CD4-positive, alpha-beta T cell treated with Interleukin-4 for 1 hour (primary cell): ENCODE results near the gene C3orf38.
"Not testable (repeated sequence)": the region's sequence is repeated elsewhere in the genome, so short reads cannot be mapped to it uniquely, and the experiment has no call there.

ENCODE experiments used
- DNase-seq, 2 donors: peaks; one replicate each; pipeline ENCODE4 v3.0.0-alpha.2; 2020 to 2022

C3orf38 gene

GRCh38 chr3:88149509-88150362 is at the start of gene C3orf38:
Gene C3orf38 (plus strand): TSS chr3:88149959. CDS start chr3:88150053, 94 bp downstream.
- peak; percentile 79 to 81 for DNase-seq

- no peak for DNase-seq
Observed at GRCh38 chr3:88101142-88101541, 48.6 kb upstream of the C3orf38 start.

GRCh38 chr3:88105325-88105724 is 44.4 kb upstream of the C3orf38 start:
- DNase-seq: no peak

- DNase-seq: no peak
Observed at GRCh38 chr3:88112289-88112688, 37.5 kb upstream of the C3orf38 start.

GRCh38 chr3:88113311-88114162 is 36.2 kb upstream of the C3orf38 start:
- peak; percentile 53 to 77 for DNase-seq

- no peak for DNase-seq
Observed at GRCh38 chr3:88114878-88115549, 34.7 kb upstream of the C3orf38 start.

GRCh38 chr3:88117683-88118082 is 32.1 kb upstream of the C3orf38 start:
- DNase-seq: no peak

GRCh38 chr3:88118603-88119002 is 31.2 kb upstream of the C3orf38 start:
- DNase-seq: not testable (repeated sequence)

GRCh38 chr3:88123526-88123925 is 26.2 kb upstream of the C3orf38 start:
- no peak for DNase-seq

GRCh38 chr3:88131695-88132094 is 18.1 kb upstream of the C3orf38 start:
- DNase-seq: no peak

- DNase-seq: no peak
Observed at GRCh38 chr3:88132894-88133293, 16.9 kb upstream of the C3orf38 start.

GRCh38 chr3:88133711-88134263 is 16.0 kb upstream of the C3orf38 start:
- no peak for DNase-seq

- DNase-seq: no peak
Observed at GRCh38 chr3:88137836-88138235, 11.9 kb upstream of the C3orf38 start.

- no peak for DNase-seq
Observed at GRCh38 chr3:88141458-88142083, 8.2 kb upstream of the C3orf38 start.

GRCh38 chr3:88142094-88142624 is 7.6 kb upstream of the C3orf38 start:
- DNase-seq: no peak

GRCh38 chr3:88147261-88147660 is 2.5 kb upstream of the C3orf38 start:
- no peak for DNase-seq

- DNase-seq: no peak
Observed at GRCh38 chr3:88148651-88149050, 1.1 kb upstream of the C3orf38 start.

GRCh38 chr3:88149101-88149508 is 654 bp upstream of the C3orf38 start:
- DNase-seq: peak; percentile 7 to 11

- DNase-seq: peak in 1 of 2 donors; percentile 40
Observed at GRCh38 chr3:88150371-88150770, 612 bp downstream of the C3orf38 start.

GRCh38 chr3:88150806-88151205 is 1.0 kb downstream of the C3orf38 start:
- peak in 1 of 2 donors; percentile 21 for DNase-seq

- DNase-seq: peak in 1 of 2 donors; percentile 22
Observed at GRCh38 chr3:88151358-88151757, 1.6 kb downstream of the C3orf38 start.

GRCh38 chr3:88152841-88153240 is 3.1 kb downstream of the C3orf38 start:
- no peak for DNase-seq
